Testis (tissue), 2 donors: ENCODE data around the gene MYBPC2.

Experiments
- CTCF ChIP-seq, 3 experiments: fragments of 450-650 bp in 2 of 3; fragments of 200-600 bp in 1 of 3; sonication (generic) in 1 of 3; IDR thresholded peaks; one replicate each; pipeline ENCODE4 v1.5.1; 2016 to 2019; ENCODE audit warnings: antibody characterized with exemption in 3 of 3, mild to moderate bottlenecking in 2 of 3, moderate library complexity in 1 of 3
- POLR2A ChIP-seq: fragments of 450-650 bp; IDR thresholded peaks from one replicate; pipeline ENCODE4 v1.6.1; 2017; ENCODE audit warnings: antibody characterized with exemption, mild to moderate bottlenecking, moderate library complexity

DNA sequence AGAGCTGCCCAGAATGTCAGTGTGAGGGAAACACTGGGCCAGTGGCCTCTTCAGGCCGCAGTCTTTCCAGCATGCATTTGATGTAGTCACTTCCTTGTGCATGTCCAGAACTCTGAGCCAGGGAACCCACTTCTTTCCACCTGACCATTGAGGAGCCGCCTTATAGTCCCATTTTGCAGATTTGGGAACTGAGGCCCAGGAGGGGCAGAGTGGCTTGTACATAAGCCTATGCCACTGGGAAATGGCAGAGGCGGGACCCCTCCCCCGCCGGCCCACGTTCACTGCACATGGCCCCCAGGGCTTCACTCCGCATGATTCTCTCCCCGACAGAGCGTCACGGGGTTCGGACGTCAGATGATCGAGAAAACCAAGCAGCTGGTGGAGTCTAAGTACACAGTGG, 19.6 kb upstream of the MYBPC2 start:
- TF ChIP-seq CTCF (IDR thresholded peaks at IDR 0.05) (no peak), POLR2A (no peak)
